Endothelial cell of umbilical vein (primary cell): Measurements from ENCODE around the gene MACROD2.

Source experiments
- CTCF ChIP-seq, 2 donors: IDR thresholded peaks; 1 replicate in 1 of 2; 2 replicates in 1 of 2; pipeline ENCODE4 v1.5.1; 2011; ENCODE audit warnings: low read length in 2 of 2, mild to moderate bottlenecking in 2 of 2, moderate library complexity in 2 of 2, control low read depth in 1 of 2, inconsistent platforms in 1 of 2, low read depth in 1 of 2; ENCODE audit not compliant: insufficient read depth in 1 of 2; ENCODE audit errors: extremely low read depth in 1 of 2
- EZH2 ChIP-seq: IDR thresholded peaks from 2 replicates; pipeline ENCODE4 v1.6.1; 2012; ENCODE audit warnings: borderline replicate concordance, low read depth, mild to moderate bottlenecking, moderate library complexity, low read length, inconsistent platforms; ENCODE audit not compliant: severe bottlenecking
- FOS ChIP-seq: IDR thresholded peaks from 2 replicates; pipeline ENCODE4 v1.6.1; 2011; ENCODE audit warnings: mild to moderate bottlenecking, low read length, moderate library complexity, borderline replicate concordance; ENCODE audit not compliant: insufficient read depth
- GATA2 ChIP-seq: IDR thresholded peaks from 2 replicates; pipeline ENCODE4 v1.7.0; 2011; ENCODE audit warnings: low read depth, mild to moderate bottlenecking, moderate library complexity, mixed read lengths, low read length; ENCODE audit not compliant: insufficient read length, insufficient read depth
- JUN ChIP-seq: IDR thresholded peaks from 2 replicates; pipeline ENCODE4 v1.6.1; 2011; ENCODE audit warnings: borderline replicate concordance, low read depth; ENCODE audit not compliant: insufficient read length, insufficient read depth
- MYC ChIP-seq: IDR thresholded peaks from one replicate; pipeline ENCODE4 v1.6.1; 2011; ENCODE audit warnings: mild to moderate bottlenecking, low read depth, low read length
- POLR2A ChIP-seq: IDR thresholded peaks from 2 replicates; pipeline ENCODE4 v1.6.1; 2012; ENCODE audit warnings: low read depth, mild to moderate bottlenecking, control low read depth, low read length
- POLR2AphosphoS5 ChIP-seq: IDR thresholded peaks from 2 replicates; pipeline ENCODE4 v1.6.1; 2012; ENCODE audit warnings: low read depth, mild to moderate bottlenecking, control low read depth, low read length, moderate library complexity; ENCODE audit not compliant: insufficient read depth
- TF ChIP-seq, protein P1 (sequence below): IDR thresholded peaks from 2 replicates; pipeline ENCODE4 v1.6.1; 2011; ENCODE audit not compliant: insufficient read depth, insufficient read length

GRCh38 chr20:15359056-15359455, 1363.7 kb downstream of the MACROD2 start:
- no peak for TF ChIP-seq CTCF (IDR thresholded peaks at IDR 0.05; ENCODE audit: extremely low read depth in 1 of 2, insufficient read depth in 1 of 2, low read depth in 1 of 2, low read length in 2 of 2)
- TF ChIP-seq POLR2A: no peak
- no peak for TF ChIP-seq MYC
- TF ChIP-seq, protein P1, sequence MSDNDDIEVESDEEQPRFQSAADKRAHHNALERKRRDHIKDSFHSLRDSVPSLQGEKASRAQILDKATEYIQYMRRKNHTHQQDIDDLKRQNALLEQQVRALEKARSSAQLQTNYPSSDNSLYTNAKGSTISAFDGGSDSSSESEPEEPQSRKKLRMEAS: no peak
- TF ChIP-seq POLR2AphosphoS5: no peak
- TF ChIP-seq JUN: no peak
- no peak for TF ChIP-seq GATA2
- TF ChIP-seq EZH2: no peak
- peak; percentile 10 for TF ChIP-seq FOS
